Transverse colon (tissue), 3 donors: ENCODE measurements around the gene SRGN.

Experiments used
- POLR2A ChIP-seq: fragments of 450-650 bp; IDR thresholded peaks from one replicate; pipeline ENCODE4 v1.6.1; 2016; ENCODE audit warnings: antibody characterized with exemption, mild to moderate bottlenecking, moderate library complexity
- TF ChIP-seq, protein P1 (sequence below), 5 experiments: fragments of 200-600 bp in 3 of 5; fragments of 450-650 bp in 2 of 5; sonication (generic) in 3 of 5; IDR thresholded peaks; 1 replicate in 2 of 5; 2 replicates in 3 of 5; pipeline ENCODE4 v1.5.1; 2016 to 2017; ENCODE audit warnings: antibody characterized with exemption in 5 of 5, inconsistent platforms in 3 of 5, mild to moderate bottlenecking in 2 of 5, moderate library complexity in 1 of 5

DNA sequence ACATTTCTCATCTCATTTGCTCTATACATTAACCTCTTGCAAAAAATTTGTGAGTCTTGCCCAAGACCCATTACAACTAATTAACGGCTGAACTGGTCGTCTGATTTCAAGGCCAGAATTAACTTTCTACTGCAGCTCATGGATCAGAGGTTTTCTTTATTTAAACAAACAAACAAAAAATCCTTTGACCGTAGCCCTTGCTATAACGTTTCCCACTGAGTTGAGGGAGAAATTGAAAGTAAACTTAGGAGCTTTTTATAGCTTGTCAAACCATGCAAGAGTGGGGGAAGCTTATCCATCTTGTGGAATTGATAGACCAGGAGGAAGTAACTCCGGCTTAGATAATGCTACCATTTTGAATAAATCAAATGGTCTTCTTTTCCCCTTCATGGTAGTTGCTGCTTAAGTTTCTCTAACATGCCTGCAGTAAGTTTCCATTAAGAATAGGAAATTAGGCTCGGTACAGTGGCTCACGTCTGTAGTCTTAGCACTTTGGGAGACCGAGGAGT is 3.3 kb downstream of the SRGN start:
- TF ChIP-seq, protein P1, sequence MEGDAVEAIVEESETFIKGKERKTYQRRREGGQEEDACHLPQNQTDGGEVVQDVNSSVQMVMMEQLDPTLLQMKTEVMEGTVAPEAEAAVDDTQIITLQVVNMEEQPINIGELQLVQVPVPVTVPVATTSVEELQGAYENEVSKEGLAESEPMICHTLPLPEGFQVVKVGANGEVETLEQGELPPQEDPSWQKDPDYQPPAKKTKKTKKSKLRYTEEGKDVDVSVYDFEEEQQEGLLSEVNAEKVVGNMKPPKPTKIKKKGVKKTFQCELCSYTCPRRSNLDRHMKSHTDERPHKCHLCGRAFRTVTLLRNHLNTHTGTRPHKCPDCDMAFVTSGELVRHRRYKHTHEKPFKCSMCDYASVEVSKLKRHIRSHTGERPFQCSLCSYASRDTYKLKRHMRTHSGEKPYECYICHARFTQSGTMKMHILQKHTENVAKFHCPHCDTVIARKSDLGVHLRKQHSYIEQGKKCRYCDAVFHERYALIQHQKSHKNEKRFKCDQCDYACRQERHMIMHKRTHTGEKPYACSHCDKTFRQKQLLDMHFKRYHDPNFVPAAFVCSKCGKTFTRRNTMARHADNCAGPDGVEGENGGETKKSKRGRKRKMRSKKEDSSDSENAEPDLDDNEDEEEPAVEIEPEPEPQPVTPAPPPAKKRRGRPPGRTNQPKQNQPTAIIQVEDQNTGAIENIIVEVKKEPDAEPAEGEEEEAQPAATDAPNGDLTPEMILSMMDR (IDR thresholded peaks at IDR 0.05): no peak
- no peak for TF ChIP-seq POLR2A
